NCI-H226 (cell line): ENCODE measurements around the gene NFIL3.
A peak's percentile ranks its signal among the peaks of the same experiment; 100 is the strongest.

Experiments used
- DNase-seq: peaks from one replicate; pipeline ENCODE4 v3.0.0-alpha.2; 2015

The NFIL3 gene

DNA sequence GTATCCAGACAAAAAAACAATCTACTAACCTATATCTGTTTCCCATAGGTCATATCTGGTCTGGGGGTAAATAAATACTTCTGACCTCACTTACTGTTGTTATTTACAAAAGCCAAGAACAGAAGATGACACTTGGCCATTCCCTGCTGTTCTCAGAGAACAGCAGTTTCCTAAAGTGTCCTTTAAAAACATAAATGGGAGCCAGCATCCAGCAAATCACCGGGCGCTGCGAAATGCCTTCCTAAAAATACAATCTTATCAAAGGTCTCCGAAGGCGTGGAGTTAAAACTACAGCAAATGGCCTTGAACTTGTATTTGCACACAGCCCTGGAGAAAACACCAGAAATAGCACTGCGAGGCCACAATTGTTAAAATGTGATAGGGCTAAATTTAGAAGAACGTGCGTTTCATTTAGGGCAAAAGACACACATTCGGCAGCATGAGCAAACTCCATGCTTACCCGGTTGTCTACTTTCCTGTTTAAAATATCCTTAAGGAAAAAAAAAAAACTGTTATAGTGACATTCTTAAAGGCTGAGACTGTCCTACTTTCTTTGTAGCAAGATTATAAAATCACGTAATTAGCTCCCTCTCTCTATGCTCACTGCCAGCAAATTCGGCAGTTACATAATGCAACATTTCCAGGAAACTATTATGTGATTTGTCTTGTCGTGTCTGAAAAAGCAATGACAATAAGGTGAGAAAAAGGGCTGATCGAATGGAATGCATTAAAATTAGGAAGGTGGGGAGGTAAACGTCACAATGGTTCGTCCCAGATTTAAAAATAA, 1.5 kb downstream of the NFIL3 start:
- no peak for DNase-seq

DNA sequence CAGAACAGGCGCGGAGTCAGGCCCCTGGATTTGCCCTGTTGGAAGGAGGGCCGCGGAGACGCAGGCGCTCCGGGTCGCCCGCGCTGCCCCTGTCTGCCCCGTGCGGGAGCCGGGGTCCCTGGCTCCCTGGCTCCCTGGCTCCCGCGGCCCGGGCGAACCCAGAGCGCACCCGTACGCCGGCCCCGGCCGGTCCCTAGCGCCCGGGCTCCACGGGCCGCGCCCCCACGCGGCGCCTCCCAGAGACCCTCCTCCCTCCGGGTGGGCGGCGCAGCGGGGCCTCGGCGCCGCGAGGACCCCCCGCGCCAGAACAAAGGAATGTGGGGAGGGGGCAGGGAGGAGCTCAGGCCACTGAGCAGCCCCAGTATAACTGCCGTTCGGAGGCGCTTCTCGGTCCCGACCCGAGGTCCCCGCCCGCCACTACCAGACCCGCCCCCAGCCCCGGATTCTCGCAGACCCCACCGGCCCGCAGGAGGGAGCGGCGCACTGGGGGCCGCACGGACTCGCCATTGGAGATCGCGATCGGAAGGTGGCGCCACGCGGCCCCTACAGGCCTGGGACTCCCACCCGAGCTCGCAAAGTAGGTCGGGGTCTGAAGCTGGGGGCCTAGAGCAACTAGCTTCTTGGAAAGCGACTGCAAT, 2.4 kb downstream of the NFIL3 start:
- no peak for DNase-seq

GRCh38 chr9:91420501-91421127, 3.0 kb downstream of the NFIL3 start:
- DNase-seq: no peak

DNA sequence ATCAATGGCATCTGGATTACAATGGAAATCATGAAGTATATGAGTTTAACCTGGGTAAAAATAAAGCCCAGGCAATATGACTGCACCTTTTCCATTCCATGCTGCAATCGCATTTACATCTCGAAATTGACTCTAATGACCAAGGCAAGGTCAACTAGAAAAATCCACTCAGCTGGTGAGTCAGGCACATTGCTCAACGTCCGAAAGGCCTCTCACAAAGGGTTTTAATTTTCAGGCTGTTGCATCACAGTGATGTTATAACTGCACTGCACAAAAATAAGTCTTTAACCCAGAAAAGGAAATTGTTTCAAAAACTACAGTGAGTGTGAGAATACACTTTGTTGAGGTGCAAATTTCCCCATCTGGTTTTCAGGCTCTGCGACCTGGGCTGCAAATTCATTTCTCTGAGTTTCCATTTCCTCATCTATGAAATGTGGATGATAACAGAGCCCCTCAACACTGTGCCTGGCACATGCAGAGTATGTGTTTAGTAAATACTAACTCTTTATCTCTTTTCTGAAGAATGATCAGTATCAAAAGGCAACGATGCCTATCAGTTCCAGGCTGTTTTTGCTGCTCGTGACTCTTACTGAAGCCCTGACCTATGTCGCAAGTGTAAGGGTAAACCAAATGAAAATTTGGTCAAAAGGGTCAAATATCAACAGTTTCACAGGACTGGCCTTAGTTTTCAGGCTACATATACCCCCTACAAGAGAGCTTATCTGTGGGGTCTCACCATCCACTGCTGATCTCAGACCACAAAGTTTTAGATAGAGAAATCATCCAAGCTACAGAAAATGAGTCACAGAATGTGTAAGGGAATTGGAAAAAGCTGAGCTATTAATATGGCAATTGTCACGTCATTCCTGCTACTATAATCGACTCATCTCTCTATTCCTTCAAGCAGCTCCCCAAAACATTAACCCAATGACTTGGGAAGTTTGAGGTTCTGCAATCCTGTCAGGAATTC, 4.1 kb downstream of the NFIL3 start:
- peak; percentile 90 for DNase-seq

DNA sequence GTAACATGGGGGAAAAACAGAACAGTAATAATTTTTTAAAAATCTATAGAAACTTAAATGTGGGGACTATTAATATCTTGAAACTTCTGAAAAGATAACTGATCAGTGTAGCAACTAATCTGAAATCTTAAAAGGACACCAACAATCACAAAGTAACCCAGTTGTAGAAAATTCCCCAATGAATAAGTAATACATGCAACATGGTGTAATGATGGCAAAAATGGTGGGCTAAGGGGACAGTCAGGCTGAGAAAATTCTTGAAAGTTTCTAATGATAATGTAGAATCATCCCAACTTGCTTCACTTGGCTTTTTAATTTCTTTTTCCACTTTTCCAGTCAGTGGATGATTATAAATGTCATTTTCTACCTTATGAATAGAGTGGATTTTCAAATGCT, 5.4 kb downstream of the NFIL3 start:
- DNase-seq: no peak

DNA sequence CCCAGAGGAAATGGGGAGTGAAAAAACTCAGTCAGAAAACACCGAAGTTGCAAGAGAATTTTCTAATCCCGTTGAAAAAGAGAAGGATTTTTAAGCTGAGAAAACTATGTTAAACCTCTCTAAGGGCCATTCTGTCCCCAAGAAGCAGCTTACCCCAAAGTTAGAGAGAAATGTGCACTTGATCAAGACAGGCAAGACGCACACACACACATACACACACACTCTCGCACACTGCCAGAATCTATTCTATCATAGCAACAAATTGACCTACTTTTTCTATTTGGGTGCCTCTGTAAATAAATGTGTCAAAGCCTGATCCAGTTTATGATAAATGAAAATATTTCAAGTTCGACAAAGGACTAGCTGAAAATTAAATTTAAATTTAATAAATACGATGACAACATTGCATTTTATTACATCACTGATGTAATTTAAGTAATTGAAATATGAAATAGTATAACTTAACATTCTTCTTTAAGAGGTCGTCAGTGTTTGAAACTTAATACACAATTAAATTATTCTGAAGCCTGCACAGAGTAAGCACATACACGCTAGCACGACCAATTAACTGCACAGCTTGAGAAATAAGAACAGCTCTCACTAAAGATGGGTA, 5.9 kb downstream of the NFIL3 start:
- DNase-seq: no peak

- DNase-seq: peak; percentile 37
Observed at GRCh38 chr9:91416096-91416712, 7.4 kb downstream of the NFIL3 start.

GRCh38 chr9:91415290-91415689, 8.3 kb downstream of the NFIL3 start:
- no peak for DNase-seq

GRCh38 chr9:91412941-91413340, 10.7 kb downstream of the NFIL3 start:
- peak; percentile 22 for DNase-seq

DNA sequence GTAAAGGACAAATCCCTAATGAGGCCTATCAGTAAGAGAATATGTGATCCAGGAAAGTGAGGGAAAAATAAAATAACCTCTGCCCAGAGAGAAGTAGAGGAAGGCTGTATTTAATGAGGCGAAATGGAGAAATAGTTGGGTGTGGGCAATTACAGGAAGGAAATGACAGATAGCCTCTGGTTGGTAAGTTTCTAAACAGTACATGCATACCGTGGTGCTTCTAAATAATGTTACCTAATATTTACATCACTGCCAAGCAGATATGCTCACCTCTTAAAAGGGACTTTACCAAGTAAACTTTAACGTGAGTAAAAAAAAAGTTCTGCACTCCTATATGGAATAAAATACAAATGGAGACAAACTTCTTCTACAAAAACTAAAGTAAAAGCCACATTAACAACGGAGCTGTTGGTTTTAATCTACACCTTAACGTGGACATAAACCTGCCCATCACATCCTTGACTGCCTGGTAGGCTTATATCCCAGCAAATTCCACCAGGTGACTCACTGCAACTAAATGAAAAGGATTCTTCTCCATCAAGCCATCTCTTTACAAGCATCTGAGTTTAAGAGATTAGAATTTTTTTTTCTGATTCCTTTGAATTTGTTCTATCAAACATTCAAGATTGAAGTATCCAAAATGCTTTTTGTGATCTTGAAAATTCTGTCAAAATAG, 12.4 kb downstream of the NFIL3 start:
- peak; percentile 66 for DNase-seq

GRCh38 chr9:91410161-91410560, 13.5 kb downstream of the NFIL3 start:
- no peak for DNase-seq

DNA sequence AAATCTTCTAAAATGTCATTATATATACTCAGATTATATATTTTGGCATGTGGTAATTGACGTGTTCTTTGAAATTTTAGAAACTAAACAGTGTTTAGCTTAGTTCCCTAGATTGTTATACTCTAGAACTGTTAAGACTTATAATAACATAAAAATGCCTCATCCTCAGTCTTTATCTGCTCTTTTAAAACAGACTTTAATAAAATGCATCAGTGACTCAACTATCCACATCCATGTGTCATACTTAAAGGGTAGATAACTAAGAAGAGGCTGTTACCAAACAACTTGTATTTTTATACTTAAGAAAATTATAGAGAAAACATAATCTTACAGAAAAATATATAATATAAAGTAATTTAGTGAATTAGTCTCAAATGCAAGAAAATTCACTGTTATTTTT, 15.2 kb downstream of the NFIL3 start:
- DNase-seq: peak; percentile 16

DNA sequence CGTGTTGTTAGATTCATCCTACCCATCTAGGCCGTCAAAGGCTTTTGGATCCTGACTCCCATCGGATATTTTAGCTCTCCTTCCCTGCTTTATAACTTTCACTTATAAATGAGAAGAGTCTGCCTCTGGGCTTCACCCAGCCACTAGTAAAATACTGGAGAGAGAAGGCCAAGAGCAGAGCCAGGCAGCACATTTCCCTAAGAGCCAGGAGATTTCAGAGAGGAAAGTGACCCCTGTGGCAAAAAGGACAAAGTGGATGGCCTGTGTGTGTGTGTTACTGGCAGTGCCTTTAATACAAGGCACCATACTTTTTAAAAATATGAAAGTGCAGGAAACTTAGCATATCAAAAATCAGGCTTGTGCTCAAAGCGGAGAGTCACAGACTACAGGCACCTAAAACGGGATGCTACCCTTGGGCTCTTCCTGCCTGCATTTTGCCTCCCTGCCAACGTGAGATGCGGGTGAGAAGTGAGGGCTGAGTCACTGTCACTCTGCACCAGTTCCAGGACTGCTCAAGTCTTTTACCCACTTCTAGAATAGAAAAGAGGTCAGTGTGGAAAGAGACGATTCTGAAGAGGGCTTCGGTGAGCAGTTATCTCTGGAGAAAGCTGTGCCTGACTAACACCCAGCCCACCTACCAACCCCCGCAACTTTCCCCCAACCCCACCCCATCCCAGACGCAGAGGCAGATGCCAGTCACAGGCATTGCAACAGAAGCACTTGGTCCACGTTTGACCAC, 15.9 kb downstream of the NFIL3 start:
- DNase-seq: no peak

DNA sequence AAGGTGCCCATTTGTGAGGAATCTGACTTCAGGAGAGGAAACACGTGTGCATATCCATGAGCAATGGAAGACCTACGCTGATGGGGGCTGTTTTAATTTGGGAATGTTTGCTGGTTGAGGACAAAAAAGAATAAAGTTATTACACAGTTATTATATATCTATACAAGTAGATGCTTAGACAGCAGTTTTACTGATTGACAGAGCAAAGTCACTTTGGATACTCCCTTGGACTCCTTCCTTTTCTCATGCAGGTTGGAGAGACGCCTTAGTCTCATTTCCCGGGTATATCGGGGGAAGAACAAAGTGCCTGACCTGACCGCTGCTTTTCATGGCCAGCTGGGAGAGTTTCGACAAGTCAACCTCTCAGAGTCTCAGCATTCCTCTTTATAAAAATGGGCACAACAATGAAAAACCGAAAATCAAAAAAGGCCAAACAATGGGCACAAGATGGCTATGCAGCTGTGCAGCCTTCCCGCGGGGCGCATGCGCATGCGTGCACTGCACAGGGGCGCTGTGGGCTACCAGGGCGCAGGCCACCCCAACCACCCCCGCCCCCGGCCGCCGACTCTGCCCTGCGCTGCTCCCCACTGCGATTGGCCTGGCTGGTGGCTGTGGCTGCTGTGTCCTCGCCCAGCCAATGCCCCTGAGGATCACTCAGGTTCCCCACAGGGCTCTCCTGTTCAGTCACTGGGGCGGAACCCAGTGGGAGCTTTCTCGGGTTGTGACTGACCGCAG, 18.1 kb downstream of the NFIL3 start:
- DNase-seq: no peak

DNA sequence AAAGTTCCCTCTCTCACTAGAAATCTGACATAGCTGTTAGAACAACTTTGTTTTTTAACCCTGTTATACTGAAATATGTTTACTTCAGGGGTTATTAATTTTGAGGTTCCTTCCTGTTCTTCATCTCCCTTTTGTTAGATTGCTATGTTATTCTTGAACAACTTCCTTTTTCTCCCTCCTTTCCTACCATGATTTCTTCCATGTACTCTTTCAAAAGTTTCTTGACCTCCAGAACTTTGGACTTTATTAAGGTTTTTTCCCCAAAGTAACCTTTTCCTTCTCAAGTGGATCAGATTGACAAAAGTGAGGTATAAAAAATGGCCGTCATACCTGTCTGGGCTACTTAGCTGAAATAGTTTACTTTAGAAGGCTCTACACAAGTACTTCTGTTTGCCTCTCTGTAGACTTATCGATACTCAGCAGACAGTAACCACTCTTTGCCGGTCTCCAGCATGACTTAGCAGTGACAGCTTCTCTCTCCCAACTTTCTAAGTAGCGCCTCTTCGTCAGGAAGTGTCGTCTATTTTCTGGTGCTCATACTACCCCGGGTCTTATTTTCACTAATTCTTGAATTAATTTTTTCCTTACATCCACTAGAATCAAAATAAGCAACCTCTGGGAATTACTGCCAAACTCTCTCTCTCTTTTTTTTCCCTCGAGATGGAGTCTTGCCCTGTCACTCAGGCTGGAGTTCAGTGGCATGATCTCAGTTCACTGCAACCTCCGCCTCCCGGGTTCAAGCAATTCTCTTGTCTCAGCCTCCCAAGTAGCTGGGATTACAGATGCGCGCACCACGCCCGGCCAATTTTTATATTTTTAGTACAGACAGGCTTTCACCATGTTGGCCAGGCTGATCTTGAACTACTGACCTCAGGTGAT, 19.7 kb downstream of the NFIL3 start:
- DNase-seq: no peak

DNA sequence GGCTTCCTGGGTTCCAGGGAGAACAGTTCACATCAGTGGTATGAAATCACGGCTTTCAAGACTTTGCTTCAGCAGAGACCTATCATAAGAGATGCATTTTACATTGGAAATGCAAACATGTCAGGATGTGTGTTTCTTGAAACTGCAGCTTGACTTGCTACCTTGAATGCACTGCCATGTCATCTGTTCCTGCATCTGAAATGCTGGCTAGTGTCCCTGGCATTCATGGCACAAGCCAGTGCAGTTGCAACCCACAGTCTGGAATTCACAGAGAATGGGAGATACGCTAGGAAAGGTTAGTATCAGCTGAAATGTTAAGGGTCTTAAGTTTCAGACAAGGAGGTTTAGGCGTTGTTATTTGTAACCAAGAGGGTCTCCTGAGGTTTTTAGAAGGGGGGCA, 24.7 kb downstream of the NFIL3 start:
- DNase-seq: no peak

DNA sequence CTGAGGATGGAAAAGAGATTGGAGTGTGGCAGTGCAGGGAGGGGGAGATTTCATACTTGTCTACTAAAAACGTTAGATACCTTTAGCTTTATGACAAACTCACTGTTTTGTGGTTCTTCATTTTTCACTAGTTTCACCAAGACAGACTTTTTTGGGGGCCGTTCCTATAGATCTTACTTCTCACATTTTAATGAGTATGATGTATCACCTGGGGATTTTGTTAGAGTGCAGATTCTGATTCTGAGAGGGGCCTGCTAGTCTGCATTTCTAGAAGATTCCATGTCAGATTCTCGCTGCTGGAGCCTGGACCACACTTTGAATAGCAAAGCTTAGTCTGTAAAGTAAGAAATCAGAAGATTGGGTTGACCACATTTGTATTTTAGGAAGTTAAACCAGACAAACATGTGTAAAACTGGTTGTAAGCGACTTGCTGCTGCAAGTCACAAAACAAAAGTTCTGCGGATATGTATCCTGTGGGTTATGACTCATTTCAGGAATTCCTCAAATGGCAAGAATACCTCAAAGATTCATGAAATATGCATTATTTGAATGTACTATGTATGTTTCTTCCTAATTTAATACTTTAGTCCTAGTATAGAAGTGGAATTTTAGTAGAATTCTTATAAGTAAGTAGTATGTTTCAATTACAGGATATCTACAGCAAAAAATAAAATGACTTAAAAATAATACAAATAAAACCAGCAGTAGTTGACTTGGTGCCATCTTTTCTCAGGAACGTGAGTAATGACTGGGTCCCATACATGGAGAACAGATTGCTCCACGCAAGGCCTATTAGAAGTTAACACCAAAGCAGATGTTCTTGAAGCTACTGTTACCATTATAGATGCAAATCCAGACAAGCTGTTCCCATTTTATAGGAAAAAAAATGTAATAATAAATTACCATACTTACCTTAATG, 27.8 kb downstream of the NFIL3 start:
- peak; percentile 52 for DNase-seq

- no peak for DNase-seq
Observed at GRCh38 chr9:91395106-91395552, 28.5 kb downstream of the NFIL3 start.
